K562 (cell line): ENCODE results near the gene CDH1. TPM values are rescaled to one million over a fixed set of nuclear protein-coding genes. Genes with fewer than 3 reads are reported as not detected.
A peak's percentile ranks its signal among the peaks of the same experiment; 100 is the strongest.

ENCODE experiments used
- CBFA2T3 ChIP-seq: fragments of 450-650 bp; IDR thresholded peaks from 2 replicates; pipeline ENCODE4 v1.6.1; 2017
- CHD4 ChIP-seq: fragments of 200-600 bp; sonication (generic); IDR thresholded peaks from 3 replicates; pipeline ENCODE4 v1.6.1; 2012; ENCODE audit warnings: low read depth, mild to moderate bottlenecking, mixed read lengths, low read length, inconsistent platforms; ENCODE audit not compliant: insufficient read depth, insufficient replicate concordance, poor library complexity, severe bottlenecking
- HNRNPK ChIP-seq: fragments of 200-400 bp; formaldehyde crosslinking; IDR thresholded peaks from one replicate; pipeline ENCODE4 v1.6.1; 2018; ENCODE audit warnings: mild to moderate bottlenecking, low read depth, low read length; ENCODE audit not compliant: poor library complexity, severe bottlenecking
- KAT8 ChIP-seq: fragments of 450-650 bp; IDR thresholded peaks from 2 replicates; pipeline ENCODE4 v1.6.1; 2016; ENCODE audit warnings: low read depth, mild to moderate bottlenecking
- KLF13 ChIP-seq: fragments of 450-650 bp; IDR thresholded peaks from 2 replicates; pipeline ENCODE4 v1.6.1; 2016; ENCODE audit warnings: missing genetic modification characterization, low read depth, mild to moderate bottlenecking, missing compliant biosample characterization, moderate library complexity, borderline replicate concordance
- L3MBTL2 ChIP-seq: fragments of 450-650 bp; IDR thresholded peaks from 2 replicates; pipeline ENCODE4 v1.6.1; 2016; ENCODE audit warnings: mild to moderate bottlenecking, moderate library complexity
- MAFF ChIP-seq: IDR thresholded peaks from 2 replicates; pipeline ENCODE4 v1.6.1; 2012; ENCODE audit warnings: low read length, improper control_type of control experiment
- NCOR1 ChIP-seq: fragments of 450-650 bp; IDR thresholded peaks from 2 replicates; pipeline ENCODE4 v1.6.1; 2016; ENCODE audit warnings: mild to moderate bottlenecking, moderate library complexity
- NFATC3 ChIP-seq: fragments of 450-650 bp; IDR thresholded peaks from 2 replicates; pipeline ENCODE4 v1.6.1; 2017; ENCODE audit warnings: mild to moderate bottlenecking
- NFIC ChIP-seq: fragments of 450-650 bp; IDR thresholded peaks from 2 replicates; pipeline ENCODE4 v1.6.1; 2017; ENCODE audit warnings: mild to moderate bottlenecking, inconsistent platforms
- RCOR1 ChIP-seq, 2 experiments: IDR thresholded peaks; 2 replicates each; pipeline ENCODE4 v1.6.1; 2012; ENCODE audit warnings: low read depth in 2 of 2, low read length in 2 of 2, borderline replicate concordance in 1 of 2, improper control_type of control experiment in 1 of 2
- RNF2 ChIP-seq: sonication (generic); IDR thresholded peaks from 2 replicates; pipeline ENCODE4 v1.6.1; 2016
- TFAM ChIP-seq: fragments of 250-450 bp; sonication (Bioruptor Pico); conservative IDR thresholded peaks from 2 replicates; pipeline ENCODE4 v1.5.0; 2021; ENCODE audit warnings: mild to moderate bottlenecking, moderate library complexity
- TFE3 ChIP-seq: fragments of 450-650 bp; formaldehyde crosslinking; IDR thresholded peaks from 2 replicates; pipeline ENCODE4 v1.4.0; 2020; ENCODE audit warnings: mild to moderate bottlenecking, mixed read lengths
- TRIM28 ChIP-seq: fragments of 450-650 bp; IDR thresholded peaks from 2 replicates; pipeline ENCODE4 v1.6.1; 2017
- ZBTB12 ChIP-seq: fragments of 250-450 bp; sonication (Bioruptor Pico); IDR thresholded peaks from 2 replicates; pipeline ENCODE4 v1.4.0; 2020
- ZNF212 ChIP-seq: fragments of 450-650 bp; formaldehyde crosslinking; IDR thresholded peaks from 2 replicates; pipeline ENCODE4 v1.4.0; 2020; ENCODE audit warnings: mild to moderate bottlenecking
- ZNF263 ChIP-seq: sonication (generic); formaldehyde crosslinking; IDR thresholded peaks from 2 replicates; pipeline ENCODE4 v1.8.0; 2022; ENCODE audit warnings: mild to moderate bottlenecking, missing genetic modification reagents, borderline replicate concordance
- polyA plus RNA-seq, 8 experiments: library from polyadenylated mRNA; depleted of rRNA in 4 of 8; stranded (reverse) in 5 of 8; unstranded in 3 of 8; fragments of >200 nt; fragmentation: Nextera tagmentation in 2 of 8; fragmentation: Illumina TruSeq in 1 of 8; extraction: Ambion mirVana in 2 of 8; extraction: Trizol in 1 of 8; gene quantifications; 2 replicates each; pipeline versions ENCODE4 v1.2.1 to v1.2.3, GENCODE V29; 2011 to 2014; ENCODE audit warnings: inconsistent platforms in 1 of 8, missing spikeins in 1 of 8
- total RNA-seq, 7 experiments: library from RNA; depleted of rRNA in 6 of 7; stranded (reverse); fragments of >200 nt in 6 of 7; fragmentation: Illumina TruSeq in 2 of 7; extraction: Trizol in 2 of 7; gene quantifications; 2 replicates each; pipeline versions ENCODE4 v1.2.1 to v1.2.3, GENCODE V29; 2011 to 2021; ENCODE audit warnings: low replicate concordance in 1 of 7
- TF ChIP-seq, protein P1 (sequence below): fragments of 250-450 bp; sonication (Bioruptor Pico); IDR thresholded peaks from 2 replicates; pipeline ENCODE4 v1.5.0; 2022; ENCODE audit warnings: mild to moderate bottlenecking
- TF ChIP-seq, protein P2 (sequence below): sonication (generic); formaldehyde crosslinking; IDR thresholded peaks from 2 replicates; pipeline ENCODE4 v1.9.0; 2022; ENCODE audit warnings: mild to moderate bottlenecking, missing genetic modification reagents

The CDH1 gene
- total and polyA plus RNA-seq, 9 of the 15 experiments (the other 6 are each of a cell fraction or from before 2014, with no cell fraction given) = 0.01 to 0.69 TPM; not detected in 7

DNA sequence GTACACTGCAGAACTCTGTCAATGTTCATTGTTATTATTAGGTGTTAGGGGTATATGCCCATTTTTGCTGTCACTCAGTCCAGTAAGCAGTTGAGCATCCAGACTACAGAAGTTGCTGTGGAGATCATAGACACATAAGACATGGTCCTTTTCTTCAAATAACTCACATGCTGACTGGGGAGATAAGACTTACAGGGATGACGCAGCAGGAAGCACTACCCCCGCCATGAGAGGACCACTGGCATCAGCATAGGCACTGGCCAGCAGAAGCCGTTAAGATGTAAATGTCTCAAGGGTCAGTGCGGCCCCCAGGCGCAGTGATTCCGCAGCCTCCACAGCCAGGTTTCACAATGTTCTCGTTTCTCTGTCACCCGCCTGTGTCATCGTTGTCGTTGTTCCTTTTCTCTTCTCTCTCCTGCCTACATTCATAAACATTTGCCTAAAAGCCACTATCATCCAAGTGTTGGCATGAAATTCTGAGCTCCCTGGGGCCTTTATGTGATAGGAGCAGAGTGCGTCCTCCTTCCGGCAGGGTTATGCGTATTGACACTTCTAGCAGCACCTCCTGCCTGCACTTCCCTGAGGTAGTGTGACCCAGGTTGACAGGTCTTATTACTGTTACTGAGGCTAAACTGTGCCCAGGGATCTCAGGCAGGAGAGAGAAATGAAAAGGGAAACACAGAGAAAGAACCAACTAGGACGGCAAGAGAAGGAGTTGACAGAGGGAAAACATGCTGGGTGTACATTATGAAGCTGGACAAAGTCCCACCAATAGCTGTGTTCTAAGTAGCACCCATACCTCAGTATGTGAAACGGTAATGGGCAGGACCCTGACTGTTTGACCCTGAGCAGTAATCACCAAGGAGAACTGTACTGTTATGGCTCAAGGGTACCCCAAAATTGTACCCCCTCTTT, 124.1 kb downstream of the CDH1 start (continued):
- TF ChIP-seq, protein P1, sequence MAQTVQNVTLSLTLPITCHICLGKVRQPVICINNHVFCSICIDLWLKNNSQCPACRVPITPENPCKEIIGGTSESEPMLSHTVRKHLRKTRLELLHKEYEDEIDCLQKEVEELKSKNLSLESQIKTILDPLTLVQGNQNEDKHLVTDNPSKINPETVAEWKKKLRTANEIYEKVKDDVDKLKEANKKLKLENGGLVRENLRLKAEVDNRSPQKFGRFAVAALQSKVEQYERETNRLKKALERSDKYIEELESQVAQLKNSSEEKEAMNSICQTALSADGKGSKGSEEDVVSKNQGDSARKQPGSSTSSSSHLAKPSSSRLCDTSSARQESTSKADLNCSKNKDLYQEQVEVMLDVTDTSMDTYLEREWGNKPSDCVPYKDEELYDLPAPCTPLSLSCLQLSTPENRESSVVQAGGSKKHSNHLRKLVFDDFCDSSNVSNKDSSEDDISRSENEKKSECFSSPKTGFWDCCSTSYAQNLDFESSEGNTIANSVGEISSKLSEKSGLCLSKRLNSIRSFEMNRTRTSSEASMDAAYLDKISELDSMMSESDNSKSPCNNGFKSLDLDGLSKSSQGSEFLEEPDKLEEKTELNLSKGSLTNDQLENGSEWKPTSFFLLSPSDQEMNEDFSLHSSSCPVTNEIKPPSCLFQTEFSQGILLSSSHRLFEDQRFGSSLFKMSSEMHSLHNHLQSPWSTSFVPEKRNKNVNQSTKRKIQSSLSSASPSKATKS (CRISPR knock-in tag) = no peak
- TF ChIP-seq NCOR1 = no peak
- no peak for TF ChIP-seq RCOR1 (IDR thresholded peaks at IDR 0.05; ENCODE audit: borderline replicate concordance in 1 of 2, low read depth in 2 of 2, low read length in 2 of 2)
- no peak for TF ChIP-seq CHD4
- TF ChIP-seq NFATC3 = no peak
- TF ChIP-seq TFE3 (CRISPR knock-in tag) = no peak
- no peak for TF ChIP-seq KAT8
- no peak for TF ChIP-seq HNRNPK
- TF ChIP-seq, protein P2, sequence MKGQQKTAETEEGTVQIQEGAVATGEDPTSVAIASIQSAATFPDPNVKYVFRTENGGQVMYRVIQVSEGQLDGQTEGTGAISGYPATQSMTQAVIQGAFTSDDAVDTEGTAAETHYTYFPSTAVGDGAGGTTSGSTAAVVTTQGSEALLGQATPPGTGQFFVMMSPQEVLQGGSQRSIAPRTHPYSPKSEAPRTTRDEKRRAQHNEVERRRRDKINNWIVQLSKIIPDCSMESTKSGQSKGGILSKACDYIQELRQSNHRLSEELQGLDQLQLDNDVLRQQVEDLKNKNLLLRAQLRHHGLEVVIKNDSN (CRISPR knock-in tag) = no peak
- TF ChIP-seq CBFA2T3 = 0 out of 2 replicates have a peak, but pooled peaks have one; percentile 13
- no peak for TF ChIP-seq NFIC
- TF ChIP-seq KLF13 (tag) = no peak
- no peak for TF ChIP-seq L3MBTL2
- peak; percentile 29; the same call in 1 of the 2 replicates for TF ChIP-seq MAFF
- TF ChIP-seq ZNF212 (CRISPR knock-in tag) = no peak
- no peak for TF ChIP-seq RNF2
- TF ChIP-seq TRIM28 = no peak
- TF ChIP-seq ZNF263 (CRISPR knock-in tag) = no peak
- TF ChIP-seq ZBTB12 = no peak
- no peak for TF ChIP-seq TFAM
